RWPE2 (cell line): Measurements from ENCODE around the gene R3HDM2.
A peak's percentile ranks its signal among the peaks of the same experiment; 100 is the strongest.
"Not testable (repeated sequence)": the region's sequence is repeated elsewhere in the genome, so short reads cannot be mapped to it uniquely, and the experiment has no call there.

ENCODE experiments used
- ATAC-seq: fragments of 200-7000 bp; cut with Tn5 transposase; 3 replicates; pipeline ENCODE4 v1.9.1; 2021; ENCODE audit warnings: low read depth
- DNase-seq: peaks from one replicate; pipeline ENCODE4 v3.0.0-alpha.2; 2020; ENCODE audit warnings: low spot score
- H3K27ac ChIP-seq: fragments of 450-650 bp; 2 replicates; pipeline ENCODE4 v1.5.1; 2017; ENCODE audit warnings: mild to moderate bottlenecking; ENCODE audit not compliant: poor library complexity, severe bottlenecking
- H3K27me3 ChIP-seq: fragments of 250-450 bp; sonication (Bioruptor Pico); 2 replicates; pipeline ENCODE4 v1.5.1; 2021; ENCODE audit warnings: mild to moderate bottlenecking, moderate library complexity; ENCODE audit not compliant: insufficient read depth, poor library complexity, severe bottlenecking
- H3K36me3 ChIP-seq: fragments of 250-450 bp; sonication (Bioruptor Pico); 2 replicates; pipeline ENCODE4 v1.5.1; 2020; ENCODE audit warnings: low read depth, mild to moderate bottlenecking, moderate library complexity
- H3K4me1 ChIP-seq: fragments of 250-450 bp; sonication (Bioruptor Pico); 2 replicates; pipeline ENCODE4 v1.5.1; 2021; ENCODE audit warnings: mild to moderate bottlenecking, moderate library complexity; ENCODE audit not compliant: insufficient read depth, poor library complexity, severe bottlenecking
- H3K4me3 ChIP-seq: fragments of 250-450 bp; sonication (Bioruptor Pico); 2 replicates; pipeline ENCODE4 v1.5.1; 2021; ENCODE audit warnings: mild to moderate bottlenecking, moderate library complexity; ENCODE audit not compliant: severe bottlenecking
- H3K9me3 ChIP-seq: fragments of 250-450 bp; sonication (Bioruptor Pico); 2 replicates; pipeline ENCODE4 v1.5.1; 2021; ENCODE audit warnings: mild to moderate bottlenecking, moderate library complexity; ENCODE audit not compliant: severe bottlenecking
- TF ChIP-seq, protein P1 (sequence below): fragments of 450-650 bp; IDR thresholded peaks from one replicate; pipeline ENCODE4 v1.5.1; 2017; ENCODE audit warnings: mild to moderate bottlenecking, moderate library complexity; ENCODE audit not compliant: poor library complexity, severe bottlenecking

Gene R3HDM2

DNA sequence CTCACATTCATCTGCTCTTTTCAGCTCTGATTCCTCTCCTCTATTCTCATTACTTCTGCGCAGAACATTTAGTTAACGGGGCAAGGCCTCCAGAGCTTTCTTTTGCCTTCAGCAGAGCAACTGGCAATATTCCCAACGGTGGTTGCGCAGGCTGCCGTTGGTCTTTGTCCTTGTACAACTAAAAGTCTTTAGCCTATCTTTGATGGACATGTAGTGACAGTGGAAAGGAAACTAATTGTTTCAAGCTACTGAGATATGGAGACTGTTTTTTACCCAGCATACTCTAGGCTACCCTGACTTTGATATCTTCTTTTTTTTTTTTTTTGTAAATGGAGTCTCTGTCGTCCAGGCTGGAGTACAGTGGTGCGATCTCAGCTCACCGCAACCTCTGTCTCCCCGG lies 12.6 kb downstream of the R3HDM2 start:
- DNase-seq (no peak), ATAC-seq (no peak)
- H3K4me3 ChIP-seq: no peak overlapping the region
- no peak overlapping the region for H3K27ac ChIP-seq
- H3K27me3 ChIP-seq: no peaks in the 10 kb centered on the region
- no peaks in the 10 kb centered on the region for H3K9me3 ChIP-seq
- H3K4me1 ChIP-seq: peaks cover 3% of the 10 kb centered on the region
- TF ChIP-seq, protein P1, sequence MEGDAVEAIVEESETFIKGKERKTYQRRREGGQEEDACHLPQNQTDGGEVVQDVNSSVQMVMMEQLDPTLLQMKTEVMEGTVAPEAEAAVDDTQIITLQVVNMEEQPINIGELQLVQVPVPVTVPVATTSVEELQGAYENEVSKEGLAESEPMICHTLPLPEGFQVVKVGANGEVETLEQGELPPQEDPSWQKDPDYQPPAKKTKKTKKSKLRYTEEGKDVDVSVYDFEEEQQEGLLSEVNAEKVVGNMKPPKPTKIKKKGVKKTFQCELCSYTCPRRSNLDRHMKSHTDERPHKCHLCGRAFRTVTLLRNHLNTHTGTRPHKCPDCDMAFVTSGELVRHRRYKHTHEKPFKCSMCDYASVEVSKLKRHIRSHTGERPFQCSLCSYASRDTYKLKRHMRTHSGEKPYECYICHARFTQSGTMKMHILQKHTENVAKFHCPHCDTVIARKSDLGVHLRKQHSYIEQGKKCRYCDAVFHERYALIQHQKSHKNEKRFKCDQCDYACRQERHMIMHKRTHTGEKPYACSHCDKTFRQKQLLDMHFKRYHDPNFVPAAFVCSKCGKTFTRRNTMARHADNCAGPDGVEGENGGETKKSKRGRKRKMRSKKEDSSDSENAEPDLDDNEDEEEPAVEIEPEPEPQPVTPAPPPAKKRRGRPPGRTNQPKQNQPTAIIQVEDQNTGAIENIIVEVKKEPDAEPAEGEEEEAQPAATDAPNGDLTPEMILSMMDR: no peak
- peaks cover 23% of the 10 kb centered on the region for H3K36me3 ChIP-seq

DNA sequence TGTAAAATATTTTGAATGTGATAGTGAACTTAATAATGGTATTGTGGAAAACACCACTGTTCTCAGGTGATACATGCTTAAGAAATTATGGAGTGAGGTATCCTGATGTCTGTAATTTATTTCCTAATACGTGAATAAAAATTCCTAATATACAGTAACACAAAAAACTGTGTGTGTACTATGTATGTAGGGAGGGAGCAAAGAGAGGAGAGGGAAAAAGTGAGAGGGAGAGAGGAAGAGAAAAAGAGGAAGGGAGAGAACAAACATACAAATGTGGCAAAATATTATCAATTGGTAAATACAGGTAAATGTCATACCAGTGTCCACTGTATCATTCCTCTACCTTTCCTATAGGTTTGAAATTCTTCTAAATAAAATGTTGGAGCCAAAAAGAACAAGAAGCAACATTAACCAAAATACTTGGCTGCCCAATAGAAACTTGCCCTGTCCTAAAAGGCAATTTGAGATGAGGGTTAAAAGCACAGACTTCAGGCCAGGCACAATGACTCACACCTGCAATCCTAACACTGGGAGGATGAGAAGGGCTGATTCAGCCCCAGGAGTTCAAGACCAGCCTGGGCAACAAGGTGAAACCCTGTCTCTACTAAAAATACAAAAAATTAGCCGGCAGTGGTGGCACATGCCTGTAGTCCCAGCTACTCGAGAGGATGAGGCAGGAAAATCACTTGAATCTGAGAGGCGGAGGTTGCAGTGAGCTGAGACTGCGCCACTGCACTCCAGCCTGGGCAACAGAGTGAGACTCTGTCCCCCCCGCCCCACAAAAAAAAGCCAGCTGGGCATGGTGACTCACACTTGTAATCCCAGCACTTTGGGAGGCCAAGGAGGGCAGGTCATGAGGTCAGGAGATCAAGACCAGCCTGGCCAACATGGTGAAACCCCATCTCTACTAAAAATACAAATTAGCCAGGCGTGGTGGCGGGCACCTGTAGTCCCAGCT lies 14.5 kb downstream of the R3HDM2 start:
- H3K9me3 ChIP-seq: no peaks in the 10 kb centered on the region
- no peak for DNase-seq
- no peak overlapping the region for H3K4me3 ChIP-seq
- H3K27me3 ChIP-seq: no peaks in the 10 kb centered on the region
- H3K27ac ChIP-seq: no peak overlapping the region
- peaks cover 6% of the 10 kb centered on the region for H3K36me3 ChIP-seq
- TF ChIP-seq, protein P1: no peak
- 0 out of 3 replicates have a peak, but pooled peaks have one; percentile 45 for ATAC-seq
- peaks cover 3% of the 10 kb centered on the region for H3K4me1 ChIP-seq

DNA sequence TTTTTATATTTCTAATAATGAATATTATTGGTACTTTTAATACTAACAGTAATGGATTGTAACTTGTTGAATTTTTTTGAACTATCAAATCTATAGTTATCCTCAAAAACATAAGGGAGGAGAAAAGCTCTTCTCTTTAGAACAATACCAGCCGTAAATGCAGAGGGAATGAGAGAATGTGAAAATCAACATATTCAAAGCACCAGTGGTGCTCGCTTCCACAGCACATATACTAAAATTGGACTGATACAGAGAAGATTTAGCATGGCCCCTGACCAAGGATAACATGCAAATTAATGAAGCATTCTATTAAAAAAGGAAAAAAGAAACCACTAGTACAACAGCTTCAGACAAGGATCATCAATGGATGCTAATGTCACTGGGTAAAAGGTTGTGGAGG lies 15.8 kb downstream of the R3HDM2 start:
- Histone ChIP-seq H3K27ac (no peak overlapping the region), H3K27me3 (no peaks in the 10 kb centered on the region), H3K4me3 (no peak overlapping the region), H3K9me3 (no peaks in the 10 kb centered on the region), H3K4me1 (peaks cover 3% of the 10 kb centered on the region), H3K36me3 (peaks cover 6% of the 10 kb centered on the region; the same call in 1 of the 2 replicates)
- ATAC-seq (no peak), DNase-seq (no peak)
- TF ChIP-seq, protein P1: no peak

DNA sequence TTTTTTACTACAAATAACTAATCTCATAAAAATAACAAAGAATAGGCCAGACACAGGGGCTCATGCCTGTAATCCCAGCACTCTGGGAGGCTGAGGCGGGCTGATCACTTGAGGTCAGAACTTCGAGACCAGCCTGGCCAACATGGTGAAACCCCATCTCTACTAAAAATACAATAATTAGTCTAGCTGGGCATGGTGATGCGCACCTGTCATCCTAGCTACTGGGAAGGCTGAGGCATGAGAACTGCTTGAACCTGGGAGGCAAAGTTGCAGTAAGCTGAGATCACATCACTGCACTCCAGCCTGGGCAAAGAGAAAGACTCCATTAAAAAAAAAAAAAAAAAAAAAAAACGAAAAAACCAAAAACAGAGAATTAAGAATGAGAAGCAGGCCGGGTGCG lies 16.7 kb downstream of the R3HDM2 start:
- H3K4me1 ChIP-seq, DNase-seq, H3K4me3 ChIP-seq: not testable (repeated sequence)

DNA sequence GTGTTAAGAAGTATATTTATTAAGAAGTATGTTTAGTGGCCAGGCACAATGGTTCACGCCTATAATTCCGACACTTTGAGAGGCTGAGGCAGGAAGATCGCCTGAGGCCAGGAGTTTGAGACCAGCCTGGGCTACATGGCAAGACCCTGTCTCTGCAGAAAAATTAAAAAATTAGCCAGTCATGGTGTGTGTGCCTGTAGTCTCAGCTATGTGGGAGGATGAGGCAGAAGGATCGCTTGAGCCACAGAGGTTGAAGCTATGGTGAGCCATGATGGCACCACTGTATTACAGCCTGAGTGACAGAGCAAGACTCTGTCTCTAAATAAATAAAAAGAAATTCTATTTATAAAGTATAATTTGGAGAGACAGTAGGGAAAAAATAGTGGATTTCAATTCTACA lies 20.3 kb downstream of the R3HDM2 start:
- DNase-seq (no peak), ATAC-seq (no peak)
- H3K9me3 ChIP-seq: no peaks in the 10 kb centered on the region
- no peaks in the 10 kb centered on the region for H3K4me1 ChIP-seq
- TF ChIP-seq, protein P1: no peak
- H3K4me3 ChIP-seq: no peak overlapping the region
- peaks cover 5% of the 10 kb centered on the region; the same call in 1 of the 2 replicates for H3K36me3 ChIP-seq
- H3K27ac ChIP-seq: no peak overlapping the region
- H3K27me3 ChIP-seq: no peaks in the 10 kb centered on the region

More for the DNA sequence above, 16.7 kb downstream of the R3HDM2 start:
- H3K27me3 ChIP-seq, H3K9me3 ChIP-seq, H3K36me3 ChIP-seq, ATAC-seq, H3K27ac ChIP-seq: not testable (repeated sequence)
